ENCODE measurements around the gene PTPRB.

The PTPRB gene

GRCh38 chr12:70581208-70581607 lies 56.0 kb downstream of the PTPRB start:
- H3K4me3 ChIP-seq (ENCODE audit: low read length): no peak overlapping the region
- TF ChIP-seq CTCF (conservative IDR thresholded peaks at IDR 0.05; ENCODE audit: low read length): no peak
- no peak for DNase-seq (ENCODE audit: low read depth)

GRCh38 chr12:70577283-70577634 lies 60.0 kb downstream of the PTPRB start:
- no peak for DNase-seq (ENCODE audit: low read depth)
- no peak for TF ChIP-seq CTCF (conservative IDR thresholded peaks at IDR 0.05; ENCODE audit: low read length)
- H3K4me3 ChIP-seq (ENCODE audit: low read length): no peak overlapping the region

- H3K4me3 ChIP-seq (ENCODE audit: low read length): no peak overlapping the region
- peak; percentile 89 for DNase-seq (ENCODE audit: low read depth)
- TF ChIP-seq CTCF (conservative IDR thresholded peaks at IDR 0.05; ENCODE audit: low read length): peak; percentile 94
Observed at GRCh38 chr12:70576341-70577282, 60.6 kb downstream of the PTPRB start.

GRCh38 chr12:70571705-70572268 lies 65.4 kb downstream of the PTPRB start:
- H3K4me3 ChIP-seq (ENCODE audit: low read length): no peak overlapping the region
- DNase-seq (ENCODE audit: low read depth): peak; percentile 16
- TF ChIP-seq CTCF (conservative IDR thresholded peaks at IDR 0.05; ENCODE audit: low read length): no peak

- TF ChIP-seq CTCF (conservative IDR thresholded peaks at IDR 0.05; ENCODE audit: low read length): no peak
- no peak overlapping the region for H3K4me3 ChIP-seq (ENCODE audit: low read length)
- DNase-seq (ENCODE audit: low read depth): no peak
Observed at GRCh38 chr12:70571029-70571428, 66.2 kb downstream of the PTPRB start.

- no peak for DNase-seq (ENCODE audit: low read depth)
- no peak for TF ChIP-seq CTCF (conservative IDR thresholded peaks at IDR 0.05; ENCODE audit: low read length)
- H3K4me3 ChIP-seq (ENCODE audit: low read length): no peak overlapping the region
Observed at GRCh38 chr12:70561550-70561949, 75.7 kb downstream of the PTPRB start.

- TF ChIP-seq CTCF (conservative IDR thresholded peaks at IDR 0.05; ENCODE audit: low read length): no peak
- no peak overlapping the region for H3K4me3 ChIP-seq (ENCODE audit: low read length)
Observed at GRCh38 chr12:70560671-70561070, 76.6 kb downstream of the PTPRB start.

More at GRCh38 chr12:70560671-70561070, 76.6 kb downstream of the PTPRB start:
- no peak for DNase-seq (ENCODE audit: low read depth)
